Activated CD4-positive, alpha-beta T cell treated with anti-CD3 and anti-CD28 coated beads, Interleukin-2, amount 50 U/mL, for 16 hours (primary cell): ENCODE measurements around the gene ATG16L2.
"Not testable (repeated sequence)": the region's sequence is repeated elsewhere in the genome, so short reads cannot be mapped to it uniquely, and the experiment has no call there.

Experiments used
- DNase-seq: peaks from one replicate; pipeline ENCODE4 v3.0.0-alpha.2; 2020

The ATG16L2 gene

GRCh38 chr11:72779495-72780128 is 34.6 kb upstream of the ATG16L2 start:
- no peak for DNase-seq

GRCh38 chr11:72780296-72781062 is 33.7 kb upstream of the ATG16L2 start:
- no peak for DNase-seq

GRCh38 chr11:72781063-72781312 is 33.2 kb upstream of the ATG16L2 start:
- DNase-seq: no peak

GRCh38 chr11:72781313-72782080 is 32.7 kb upstream of the ATG16L2 start:
- peak; percentile 14 for DNase-seq

GRCh38 chr11:72782081-72782920 is 31.9 kb upstream of the ATG16L2 start:
- no peak for DNase-seq

- DNase-seq: no peak
Observed at GRCh38 chr11:72783144-72783905, 30.9 kb upstream of the ATG16L2 start.

- DNase-seq: no peak
Observed at GRCh38 chr11:72784662-72785061, 29.5 kb upstream of the ATG16L2 start.

GRCh38 chr11:72786305-72787215 is 27.7 kb upstream of the ATG16L2 start:
- no peak for DNase-seq

- no peak for DNase-seq
Observed at GRCh38 chr11:72787216-72788104, 26.8 kb upstream of the ATG16L2 start.

- no peak for DNase-seq
Observed at GRCh38 chr11:72788241-72788640, 26.0 kb upstream of the ATG16L2 start.

- no peak for DNase-seq
Observed at GRCh38 chr11:72789493-72790131, 24.6 kb upstream of the ATG16L2 start.

GRCh38 chr11:72791228-72791627 is 23.0 kb upstream of the ATG16L2 start:
- not testable (repeated sequence) for DNase-seq

- DNase-seq: no peak
Observed at GRCh38 chr11:72792437-72793021, 21.7 kb upstream of the ATG16L2 start.

- no peak for DNase-seq
Observed at GRCh38 chr11:72793076-72793424, 21.2 kb upstream of the ATG16L2 start.

GRCh38 chr11:72793425-72794367 is 20.5 kb upstream of the ATG16L2 start, which contains the start of gene STARD10:
Gene STARD10 (minus strand): TSS chr11:72794047. CDS start chr11:72781181, 12,866 bp downstream.
- peak; percentile 95 for DNase-seq

GRCh38 chr11:72798361-72798760 is 15.8 kb upstream of the ATG16L2 start:
- DNase-seq: no peak

- no peak for DNase-seq
Observed at GRCh38 chr11:72799441-72799840, 14.8 kb upstream of the ATG16L2 start.

- DNase-seq: no peak
Observed at GRCh38 chr11:72802822-72803221, 11.4 kb upstream of the ATG16L2 start.
